Psoas muscle (tissue), 8 donors: ENCODE results near the gene GGACT. TPM values are rescaled to one million over a fixed set of nuclear protein-coding genes. Genes with fewer than 3 reads are reported as not detected.

Source experiments
- ATAC-seq, 4 donors: fragments of 200-7000 bp; cut with Tn5 transposase; one replicate each; pipeline ENCODE4 v1.9.1; 2020; ENCODE audit warnings: moderate library complexity in 3 of 4, mild to moderate bottlenecking in 2 of 4
- DNase-seq, 2 donors: peaks; one replicate each; pipeline ENCODE4 v3.0.0-alpha.2; 2020
- H3K27ac ChIP-seq: fragments of 200-600 bp; one replicate; pipeline ENCODE4 v1.8.0; 2022
- H3K27me3 ChIP-seq, 3 donors: fragments of 200-600 bp in 1 of 3; one replicate each; pipeline versions ENCODE4 v1.6.1 to v1.8.0; 2013 to 2022; ENCODE audit warnings: low read length in 2 of 3, mild to moderate bottlenecking in 2 of 3, moderate library complexity in 1 of 3; ENCODE audit not compliant: insufficient read depth in 3 of 3
- H3K36me3 ChIP-seq, 2 donors: fragments of 200-600 bp in 1 of 2; one replicate each; pipeline versions ENCODE4 v1.6.1 to v1.8.0; 2013 to 2022; ENCODE audit warnings: low read depth in 1 of 2, mild to moderate bottlenecking in 1 of 2, moderate library complexity in 1 of 2; ENCODE audit not compliant: insufficient read depth in 1 of 2
- H3K4me1 ChIP-seq: fragments of 200-600 bp; one replicate; pipeline ENCODE4 v1.8.0; 2022
- H3K4me3 ChIP-seq: fragments of 200-600 bp; one replicate; pipeline ENCODE4 v1.8.0; 2022; ENCODE audit warnings: mild to moderate bottlenecking
- H3K9me3 ChIP-seq: fragments of 200-600 bp; one replicate; pipeline ENCODE4 v1.8.0; 2022
- CTCF ChIP-seq: fragments of 200-600 bp; IDR thresholded peaks from one replicate; pipeline ENCODE4 v1.8.0; 2022; ENCODE audit warnings: antibody characterized with exemption
- WGBS, 3 donors: extraction: QIAGEN DNeasy Blood & Tissue Kit; methylation state at CpG; one replicate each; pipeline versions ENCODE4 v1.1.6 to v1.1.7; 2013; 5-methylcytosine and 5-hydroxymethylcytosine counted together
- intact Hi-C, 2 donors: fragments of 100-400 bp; cut with DNase I; formaldehyde crosslinking; loops; one replicate each; pipeline versions ENCODE4 v1.11.0 to v1.14.2; 2022
- polyA plus RNA-seq, 3 donors: library from polyadenylated mRNA; stranded (reverse); fragments of 200-250 nt; gene quantifications; one replicate each; pipeline ENCODE4 v1.2.3, GENCODE V29; 2013
- total RNA-seq, 4 donors: library from RNA; stranded (reverse); fragmentation: NEBNext Ultra II Directional in 2 of 4; extraction: Animal tissue kit (Norgen Biotek cat#: 25700) in 2 of 4; gene quantifications; one replicate each; pipeline versions ENCODE4 v1.2.1 to v1.2.4, GENCODE V29; 2021 to 2023
- donor health status: healthy with polysubstance abuse.
- donor health status: DM: no; HTN: no; CAD: no; lungs with moderate emphysema.
- donor health status: Bipolar disorder and iron deficiency.
- donor health status: healthy.
- donor health status: DM: yes; HTN: yes; CAD: no.
- donor health status: DM: no; HTN: no; CAD: no.
- donor health status: DM: no; HTN: no; CAD: no.
- donor health status: DM: yes; HTN: yes; CAD: no.

Gene GGACT
- total and polyA plus RNA-seq, 7 donors: 0.44 to 4.4 (median 1.6) TPM

GRCh38 chr13:100521851-100522617 is 66.6 kb downstream of the GGACT start:
- ATAC-seq (no peak), DNase-seq (no peak)
- Histone ChIP-seq H3K27ac (no peak overlapping the region), H3K36me3 (peaks cover 0 to 6% of the 10 kb centered on the region in 2 donors), H3K4me1 (no peaks in the 10 kb centered on the region), H3K9me3 (no peaks in the 10 kb centered on the region), H3K27me3 (no peaks in the 10 kb centered on the region), H3K4me3 (no peak overlapping the region)
- WGBS, 3 donors: 79 to 84% (median 81%) methylated on average over 19 of the region's 19 CpGs
- intact Hi-C loops: no loop called here
- TF ChIP-seq CTCF: no peak

- WGBS, 3 donors: 74 to 78% (median 74%) methylated on average over 27 of the region's 27 CpGs
- no peaks in the 10 kb centered on the region for H3K9me3 ChIP-seq
- no peak for TF ChIP-seq CTCF
- no peaks in the 10 kb centered on the region for H3K36me3 ChIP-seq
- no peak overlapping the region for H3K4me3 ChIP-seq
- no peaks in the 10 kb centered on the region for H3K27me3 ChIP-seq
- no peak overlapping the region for H3K27ac ChIP-seq
- no peak for ATAC-seq
- no peaks in the 10 kb centered on the region for H3K4me1 ChIP-seq
- DNase-seq: no peak
- intact Hi-C loops: no loop called here
Measured at GRCh38 chr13:100520936-100521850, 67.4 kb downstream of the GGACT start.

GRCh38 chr13:100519626-100520025 is 69.0 kb downstream of the GGACT start:
- TF ChIP-seq CTCF: no peak

GRCh38 chr13:100518394-100519062 is 70.1 kb downstream of the GGACT start:
- no peak for TF ChIP-seq CTCF
- DNase-seq (no peak), ATAC-seq (no peak)
- no peaks in the 10 kb centered on the region for H3K9me3 ChIP-seq
- 95 to 97% (median 96%) methylated on average over 8 of the region's 8 CpGs for WGBS, 3 donors
- no peak overlapping the region for H3K27ac ChIP-seq
- no peaks in the 10 kb centered on the region for H3K36me3 ChIP-seq
- no peaks in the 10 kb centered on the region for H3K4me1 ChIP-seq
- no peak overlapping the region for H3K4me3 ChIP-seq
- no peaks in the 10 kb centered on the region for H3K27me3 ChIP-seq
- intact Hi-C loops: loop anchor here (5.0 to 10.0 kb wide), 3 partner anchors 606 to 1074 kb away; no protein-coding TSS in a partner anchor

More at GRCh38 chr13:100519626-100520025, 69.0 kb downstream of the GGACT start:
- Histone ChIP-seq H3K27me3 (no peaks in the 10 kb centered on the region), H3K4me1 (no peaks in the 10 kb centered on the region), H3K36me3 (no peaks in the 10 kb centered on the region), H3K9me3 (no peaks in the 10 kb centered on the region), H3K27ac (no peak overlapping the region), H3K4me3 (no peak overlapping the region)
- 97 to 98% (median 97%) methylated on average over 9 of the region's 9 CpGs for WGBS, 3 donors
- intact Hi-C loops: loop anchor here (5.0 to 10.0 kb wide), 3 partner anchors 607 to 1075 kb away; no protein-coding TSS in a partner anchor
- DNase-seq: no peak
- no peak for ATAC-seq
